PFSK-1 (cell line): Measurements from ENCODE around the gene TBCB.

Experiments
- FOXP2 ChIP-seq: optimal IDR thresholded peaks from 2 replicates; pipeline ENCODE3; 2011; ENCODE audit warnings: borderline replicate concordance, control low read depth, inconsistent platforms; ENCODE audit not compliant: insufficient read depth; ENCODE audit errors: extremely low read length, extremely low read depth
- POLR2AphosphoS5 ChIP-seq: IDR thresholded peaks from 2 replicates; pipeline ENCODE4 v1.6.1; 2012; ENCODE audit warnings: low read depth, mild to moderate bottlenecking, control low read depth, low read length, moderate library complexity
- REST ChIP-seq, 2 experiments: IDR thresholded peaks; 2 replicates each; pipeline versions ENCODE4 v1.6.1 to v1.8.0; 2011 to 2012; ENCODE audit warnings: low read depth in 2 of 2, low read length in 2 of 2, control low read depth in 1 of 2, inconsistent platforms in 1 of 2, mild to moderate bottlenecking in 1 of 2, moderate library complexity in 1 of 2; ENCODE audit not compliant: insufficient read depth in 1 of 2
- SIN3A ChIP-seq: IDR thresholded peaks from 2 replicates; pipeline ENCODE4 v1.6.1; 2012; ENCODE audit warnings: mild to moderate bottlenecking, low read length, moderate library complexity, borderline replicate concordance; ENCODE audit not compliant: insufficient read depth
- TAF1 ChIP-seq: IDR thresholded peaks from 2 replicates; pipeline ENCODE4 v1.6.1; 2012; ENCODE audit warnings: low read length, control low read depth, borderline replicate concordance; ENCODE audit not compliant: insufficient read depth

The TBCB gene

GRCh38 chr19:36101550-36102327, 13.5 kb upstream of the TBCB start:
- no peak for TF ChIP-seq POLR2AphosphoS5
- TF ChIP-seq TAF1 = no peak
- no peak for TF ChIP-seq REST (IDR thresholded peaks at IDR 0.05; ENCODE audit: insufficient read depth in 1 of 2, low read depth in 2 of 2, low read length in 2 of 2)
- TF ChIP-seq FOXP2 = no peak
- TF ChIP-seq SIN3A = no peak

GRCh38 chr19:36103040-36103626, 12.1 kb upstream of the TBCB start:
- TF ChIP-seq SIN3A (no peak), FOXP2 (no peak), TAF1 (no peak), REST (IDR thresholded peaks at IDR 0.05; ENCODE audit: insufficient read depth in 1 of 2, low read depth in 2 of 2, low read length in 2 of 2) (no peak), POLR2AphosphoS5 (no peak)

GRCh38 chr19:36103842-36104552, 11.3 kb upstream of the TBCB start:
- no peak for TF ChIP-seq POLR2AphosphoS5
- TF ChIP-seq TAF1 = no peak
- no peak for TF ChIP-seq FOXP2
- no peak for TF ChIP-seq SIN3A
- no peak for TF ChIP-seq REST (IDR thresholded peaks at IDR 0.05; ENCODE audit: insufficient read depth in 1 of 2, low read depth in 2 of 2, low read length in 2 of 2)

GRCh38 chr19:36106441-36106840, 8.8 kb upstream of the TBCB start:
- TF ChIP-seq REST (IDR thresholded peaks at IDR 0.05; ENCODE audit: insufficient read depth in 1 of 2, low read depth in 2 of 2, low read length in 2 of 2) (no peak), POLR2AphosphoS5 (no peak), SIN3A (no peak), FOXP2 (no peak), TAF1 (no peak)
